ENCODE results near the gene SPDYE6.

DNA sequence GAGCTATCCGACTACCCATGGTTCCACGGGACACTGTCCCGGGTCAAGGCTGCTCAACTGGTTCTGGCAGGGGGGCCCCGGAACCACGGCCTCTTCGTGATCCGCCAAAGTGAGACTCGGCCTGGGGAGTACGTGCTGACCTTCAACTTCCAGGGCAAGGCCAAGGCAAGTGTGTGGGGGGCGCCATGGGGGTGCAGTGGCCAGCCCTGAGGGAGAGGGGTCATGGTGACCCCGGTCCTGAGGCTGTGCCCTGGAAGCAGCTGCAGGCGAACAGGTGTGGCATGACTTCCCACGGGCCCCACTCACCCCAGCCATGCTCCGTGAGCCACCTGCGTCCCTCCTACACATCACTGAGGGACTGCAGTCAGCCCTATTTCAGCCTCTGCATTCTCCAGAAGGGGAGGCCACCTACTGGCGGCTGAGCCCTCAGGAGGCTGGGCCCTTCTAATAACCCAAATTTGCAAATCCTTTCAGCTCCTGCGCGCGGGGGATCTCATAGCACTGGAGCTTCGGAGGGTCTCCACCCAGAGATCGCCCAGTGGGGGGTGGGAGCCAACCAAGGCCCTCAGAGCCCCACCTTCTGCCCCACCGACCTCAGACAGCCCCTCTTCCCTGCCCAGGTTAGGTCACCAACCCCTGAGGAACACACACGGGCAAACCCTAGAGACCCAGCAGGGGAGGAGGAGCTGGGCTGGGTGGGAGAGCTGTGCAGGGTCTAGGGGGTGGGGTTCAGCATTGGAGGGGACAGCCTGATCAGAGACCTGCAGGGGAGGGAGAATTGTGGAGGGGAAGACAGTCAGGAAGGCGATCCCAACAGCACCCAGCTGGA, 38.8 kb downstream of the SPDYE6 start:
- TF ChIP-seq, protein P1, sequence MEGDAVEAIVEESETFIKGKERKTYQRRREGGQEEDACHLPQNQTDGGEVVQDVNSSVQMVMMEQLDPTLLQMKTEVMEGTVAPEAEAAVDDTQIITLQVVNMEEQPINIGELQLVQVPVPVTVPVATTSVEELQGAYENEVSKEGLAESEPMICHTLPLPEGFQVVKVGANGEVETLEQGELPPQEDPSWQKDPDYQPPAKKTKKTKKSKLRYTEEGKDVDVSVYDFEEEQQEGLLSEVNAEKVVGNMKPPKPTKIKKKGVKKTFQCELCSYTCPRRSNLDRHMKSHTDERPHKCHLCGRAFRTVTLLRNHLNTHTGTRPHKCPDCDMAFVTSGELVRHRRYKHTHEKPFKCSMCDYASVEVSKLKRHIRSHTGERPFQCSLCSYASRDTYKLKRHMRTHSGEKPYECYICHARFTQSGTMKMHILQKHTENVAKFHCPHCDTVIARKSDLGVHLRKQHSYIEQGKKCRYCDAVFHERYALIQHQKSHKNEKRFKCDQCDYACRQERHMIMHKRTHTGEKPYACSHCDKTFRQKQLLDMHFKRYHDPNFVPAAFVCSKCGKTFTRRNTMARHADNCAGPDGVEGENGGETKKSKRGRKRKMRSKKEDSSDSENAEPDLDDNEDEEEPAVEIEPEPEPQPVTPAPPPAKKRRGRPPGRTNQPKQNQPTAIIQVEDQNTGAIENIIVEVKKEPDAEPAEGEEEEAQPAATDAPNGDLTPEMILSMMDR (IDR thresholded peaks at IDR 0.05), result no peak
- no peak for TF ChIP-seq POLR2AphosphoS5 (IDR thresholded peaks at IDR 0.05; ENCODE audit: low read depth, low read length)
- TF ChIP-seq, protein P2, sequence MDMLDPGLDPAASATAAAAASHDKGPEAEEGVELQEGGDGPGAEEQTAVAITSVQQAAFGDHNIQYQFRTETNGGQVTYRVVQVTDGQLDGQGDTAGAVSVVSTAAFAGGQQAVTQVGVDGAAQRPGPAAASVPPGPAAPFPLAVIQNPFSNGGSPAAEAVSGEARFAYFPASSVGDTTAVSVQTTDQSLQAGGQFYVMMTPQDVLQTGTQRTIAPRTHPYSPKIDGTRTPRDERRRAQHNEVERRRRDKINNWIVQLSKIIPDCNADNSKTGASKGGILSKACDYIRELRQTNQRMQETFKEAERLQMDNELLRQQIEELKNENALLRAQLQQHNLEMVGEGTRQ (IDR thresholded peaks at IDR 0.05; ENCODE audit: borderline replicate concordance, low read depth, low read length), result no peak

Data from SK-N-SH (cell line).